Suppressor macrophage (primary cell): ENCODE measurements around the gene GBA2.

Experiments
- DNase-seq, 4 experiments: peaks; one replicate each; pipeline ENCODE4 v3.0.0-alpha.2; 2020 to 2022

GBA2 gene

GRCh38 chr9:35737143-35737542 lies 11.9 kb downstream of the GBA2 start:
- DNase-seq: no peak

- peak; percentile 74 to 82 (median 79) for DNase-seq
These were observed 12.8 kb downstream of the GBA2 start for GRCh38 chr9:35736201-35736633.

GRCh38 chr9:35734096-35734495 lies 14.9 kb downstream of the GBA2 start:
- no peak for DNase-seq

- DNase-seq: peak; percentile 15 to 63 (median 54)
These were observed 16.1 kb downstream of the GBA2 start for GRCh38 chr9:35732800-35733541.

- peak; percentile 98 to 100 (median 100) for DNase-seq
These were observed 16.7 kb downstream of the GBA2 start, which contains the start of the genes CREB3 and TLN1 for GRCh38 chr9:35732185-35732799. CREB3 (plus strand) TSS chr9:35732666; CDS start chr9:35732773, 107 bp downstream. TLN1 (minus strand) TSS chr9:35732195; CDS start chr9:35725694, 6,501 bp downstream.

- DNase-seq: peak in 1 of 4 experiments; percentile 22
These were observed 17.4 kb downstream of the GBA2 start for GRCh38 chr9:35731415-35732184.

GRCh38 chr9:35730486-35730854 lies 18.6 kb downstream of the GBA2 start:
- no peak for DNase-seq

- peak; percentile 80 to 92 (median 90) for DNase-seq
These were observed 19.1 kb downstream of the GBA2 start for GRCh38 chr9:35729700-35730485.

GRCh38 chr9:35729101-35729500 lies 19.9 kb downstream of the GBA2 start:
- no peak for DNase-seq

GRCh38 chr9:35728041-35728971 lies 20.7 kb downstream of the GBA2 start:
- DNase-seq: peak; percentile 77 to 88 (median 85)

GRCh38 chr9:35727676-35728040 lies 21.4 kb downstream of the GBA2 start:
- no peak for DNase-seq

- DNase-seq: peak; percentile 13 to 62 (median 38)
These were observed 22.1 kb downstream of the GBA2 start for GRCh38 chr9:35726931-35727330.

GRCh38 chr9:35725362-35725761 lies 23.7 kb downstream of the GBA2 start:
- no peak for DNase-seq

GRCh38 chr9:35723908-35724307 lies 25.1 kb downstream of the GBA2 start:
- no peak for DNase-seq

GRCh38 chr9:35723426-35723825 lies 25.6 kb downstream of the GBA2 start:
- DNase-seq: no peak

GRCh38 chr9:35719546-35719945 lies 29.5 kb downstream of the GBA2 start:
- DNase-seq: no peak

- DNase-seq: peak; percentile 53 to 78 (median 73)
These were observed 30.1 kb downstream of the GBA2 start for GRCh38 chr9:35718721-35719511.

- DNase-seq: no peak
These were observed 31.7 kb downstream of the GBA2 start for GRCh38 chr9:35717132-35717870.

- DNase-seq: no peak
These were observed 32.8 kb downstream of the GBA2 start for GRCh38 chr9:35716230-35716629.
